Liver (tissue), 3 donors: ENCODE results near the gene CLINT1.

Experiments used
- EGR1 ChIP-seq, 2 donors: IDR thresholded peaks; 2 replicates each; pipeline ENCODE4 v1.6.1; 2016 to 2018; ENCODE audit warnings: antibody characterized with exemption in 2 of 2, low read depth in 2 of 2
- FOXA1 ChIP-seq: IDR thresholded peaks from 2 replicates; pipeline ENCODE4 v1.6.1; 2016; ENCODE audit warnings: antibody characterized with exemption
- GABPA ChIP-seq, 2 donors: IDR thresholded peaks in 1 of 2; conservative IDR thresholded peaks in 1 of 2; 2 replicates each; pipeline ENCODE4 v1.6.1; 2016; ENCODE audit warnings: antibody characterized with exemption in 2 of 2, mild to moderate bottlenecking in 1 of 2, moderate library complexity in 1 of 2
- HNF4G ChIP-seq: IDR thresholded peaks from 2 replicates; pipeline ENCODE4 v1.6.1; 2016; ENCODE audit warnings: antibody characterized with exemption
- JUND ChIP-seq, 2 donors: IDR thresholded peaks; 2 replicates each; pipeline ENCODE4 v1.6.1; 2016; ENCODE audit warnings: antibody characterized with exemption in 2 of 2
- RAD21 ChIP-seq, 2 donors: IDR thresholded peaks; 2 replicates each; pipeline ENCODE4 v1.6.1; 2016; ENCODE audit warnings: antibody characterized with exemption in 2 of 2, mild to moderate bottlenecking in 2 of 2
- RXRA ChIP-seq, 2 donors: IDR thresholded peaks; 2 replicates each; pipeline ENCODE4 v1.6.1; 2017 to 2018; ENCODE audit warnings: antibody characterized with exemption in 2 of 2, mild to moderate bottlenecking in 1 of 2
- SP1 ChIP-seq: IDR thresholded peaks from 2 replicates; pipeline ENCODE4 v1.6.1; 2018; ENCODE audit warnings: antibody characterized with exemption, mild to moderate bottlenecking
- YY1 ChIP-seq: IDR thresholded peaks from 2 replicates; pipeline ENCODE4 v1.6.1; 2016; ENCODE audit warnings: antibody characterized with exemption, mild to moderate bottlenecking
- TF ChIP-seq, protein P1 (sequence below): fragments of 150-350 bp; IDR thresholded peaks from 2 replicates; pipeline ENCODE4 v1.5.1; 2017; ENCODE audit warnings: improper control_type of control experiment, low read depth, low read length; ENCODE audit not compliant: missing input control
- TF ChIP-seq, protein P2 (sequence below): IDR thresholded peaks from 2 replicates; pipeline ENCODE4 v1.6.1; 2016; ENCODE audit warnings: antibody characterized with exemption
- TF ChIP-seq, protein P3 (sequence below): IDR thresholded peaks from 2 replicates; pipeline ENCODE4 v1.6.1; 2016; ENCODE audit warnings: antibody characterized with exemption, mild to moderate bottlenecking
- TF ChIP-seq, protein P4 (sequence below): IDR thresholded peaks from 2 replicates; pipeline ENCODE4 v1.6.1; 2016; ENCODE audit warnings: antibody characterized with exemption
- TF ChIP-seq, protein P5 (sequence below): IDR thresholded peaks from 2 replicates; pipeline ENCODE4 v1.6.1; 2016; ENCODE audit warnings: antibody characterized with exemption
- donor health status: healthy.
- donor health status: healthy.

GRCh38 chr5:157908459-157908858 is 49.5 kb upstream of the CLINT1 start:
- TF ChIP-seq, protein P1, sequence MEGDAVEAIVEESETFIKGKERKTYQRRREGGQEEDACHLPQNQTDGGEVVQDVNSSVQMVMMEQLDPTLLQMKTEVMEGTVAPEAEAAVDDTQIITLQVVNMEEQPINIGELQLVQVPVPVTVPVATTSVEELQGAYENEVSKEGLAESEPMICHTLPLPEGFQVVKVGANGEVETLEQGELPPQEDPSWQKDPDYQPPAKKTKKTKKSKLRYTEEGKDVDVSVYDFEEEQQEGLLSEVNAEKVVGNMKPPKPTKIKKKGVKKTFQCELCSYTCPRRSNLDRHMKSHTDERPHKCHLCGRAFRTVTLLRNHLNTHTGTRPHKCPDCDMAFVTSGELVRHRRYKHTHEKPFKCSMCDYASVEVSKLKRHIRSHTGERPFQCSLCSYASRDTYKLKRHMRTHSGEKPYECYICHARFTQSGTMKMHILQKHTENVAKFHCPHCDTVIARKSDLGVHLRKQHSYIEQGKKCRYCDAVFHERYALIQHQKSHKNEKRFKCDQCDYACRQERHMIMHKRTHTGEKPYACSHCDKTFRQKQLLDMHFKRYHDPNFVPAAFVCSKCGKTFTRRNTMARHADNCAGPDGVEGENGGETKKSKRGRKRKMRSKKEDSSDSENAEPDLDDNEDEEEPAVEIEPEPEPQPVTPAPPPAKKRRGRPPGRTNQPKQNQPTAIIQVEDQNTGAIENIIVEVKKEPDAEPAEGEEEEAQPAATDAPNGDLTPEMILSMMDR, result no peak
- TF ChIP-seq, protein P2, sequence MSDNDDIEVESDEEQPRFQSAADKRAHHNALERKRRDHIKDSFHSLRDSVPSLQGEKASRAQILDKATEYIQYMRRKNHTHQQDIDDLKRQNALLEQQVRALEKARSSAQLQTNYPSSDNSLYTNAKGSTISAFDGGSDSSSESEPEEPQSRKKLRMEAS, result no peak
- no peak for TF ChIP-seq RXRA (IDR thresholded peaks at IDR 0.05)
- TF ChIP-seq, protein P3, sequence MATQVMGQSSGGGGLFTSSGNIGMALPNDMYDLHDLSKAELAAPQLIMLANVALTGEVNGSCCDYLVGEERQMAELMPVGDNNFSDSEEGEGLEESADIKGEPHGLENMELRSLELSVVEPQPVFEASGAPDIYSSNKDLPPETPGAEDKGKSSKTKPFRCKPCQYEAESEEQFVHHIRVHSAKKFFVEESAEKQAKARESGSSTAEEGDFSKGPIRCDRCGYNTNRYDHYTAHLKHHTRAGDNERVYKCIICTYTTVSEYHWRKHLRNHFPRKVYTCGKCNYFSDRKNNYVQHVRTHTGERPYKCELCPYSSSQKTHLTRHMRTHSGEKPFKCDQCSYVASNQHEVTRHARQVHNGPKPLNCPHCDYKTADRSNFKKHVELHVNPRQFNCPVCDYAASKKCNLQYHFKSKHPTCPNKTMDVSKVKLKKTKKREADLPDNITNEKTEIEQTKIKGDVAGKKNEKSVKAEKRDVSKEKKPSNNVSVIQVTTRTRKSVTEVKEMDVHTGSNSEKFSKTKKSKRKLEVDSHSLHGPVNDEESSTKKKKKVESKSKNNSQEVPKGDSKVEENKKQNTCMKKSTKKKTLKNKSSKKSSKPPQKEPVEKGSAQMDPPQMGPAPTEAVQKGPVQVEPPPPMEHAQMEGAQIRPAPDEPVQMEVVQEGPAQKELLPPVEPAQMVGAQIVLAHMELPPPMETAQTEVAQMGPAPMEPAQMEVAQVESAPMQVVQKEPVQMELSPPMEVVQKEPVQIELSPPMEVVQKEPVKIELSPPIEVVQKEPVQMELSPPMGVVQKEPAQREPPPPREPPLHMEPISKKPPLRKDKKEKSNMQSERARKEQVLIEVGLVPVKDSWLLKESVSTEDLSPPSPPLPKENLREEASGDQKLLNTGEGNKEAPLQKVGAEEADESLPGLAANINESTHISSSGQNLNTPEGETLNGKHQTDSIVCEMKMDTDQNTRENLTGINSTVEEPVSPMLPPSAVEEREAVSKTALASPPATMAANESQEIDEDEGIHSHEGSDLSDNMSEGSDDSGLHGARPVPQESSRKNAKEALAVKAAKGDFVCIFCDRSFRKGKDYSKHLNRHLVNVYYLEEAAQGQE, result no peak
- TF ChIP-seq, protein P4, sequence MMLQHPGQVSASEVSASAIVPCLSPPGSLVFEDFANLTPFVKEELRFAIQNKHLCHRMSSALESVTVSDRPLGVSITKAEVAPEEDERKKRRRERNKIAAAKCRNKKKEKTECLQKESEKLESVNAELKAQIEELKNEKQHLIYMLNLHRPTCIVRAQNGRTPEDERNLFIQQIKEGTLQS, result no peak
- TF ChIP-seq GABPA (IDR thresholded peaks at IDR 0.05 in 1 of 2, conservative IDR thresholded peaks at IDR 0.05 in 1 of 2), result no peak
- TF ChIP-seq EGR1 (IDR thresholded peaks at IDR 0.05; ENCODE audit: low read depth in 2 of 2), result no peak
- TF ChIP-seq YY1, result no peak
- TF ChIP-seq SP1, result no peak
- no peak for TF ChIP-seq FOXA1
- TF ChIP-seq JUND (IDR thresholded peaks at IDR 0.05), result no peak
- TF ChIP-seq HNF4G, result no peak
- TF ChIP-seq RAD21 (IDR thresholded peaks at IDR 0.05), result no peak
- TF ChIP-seq, protein P5, sequence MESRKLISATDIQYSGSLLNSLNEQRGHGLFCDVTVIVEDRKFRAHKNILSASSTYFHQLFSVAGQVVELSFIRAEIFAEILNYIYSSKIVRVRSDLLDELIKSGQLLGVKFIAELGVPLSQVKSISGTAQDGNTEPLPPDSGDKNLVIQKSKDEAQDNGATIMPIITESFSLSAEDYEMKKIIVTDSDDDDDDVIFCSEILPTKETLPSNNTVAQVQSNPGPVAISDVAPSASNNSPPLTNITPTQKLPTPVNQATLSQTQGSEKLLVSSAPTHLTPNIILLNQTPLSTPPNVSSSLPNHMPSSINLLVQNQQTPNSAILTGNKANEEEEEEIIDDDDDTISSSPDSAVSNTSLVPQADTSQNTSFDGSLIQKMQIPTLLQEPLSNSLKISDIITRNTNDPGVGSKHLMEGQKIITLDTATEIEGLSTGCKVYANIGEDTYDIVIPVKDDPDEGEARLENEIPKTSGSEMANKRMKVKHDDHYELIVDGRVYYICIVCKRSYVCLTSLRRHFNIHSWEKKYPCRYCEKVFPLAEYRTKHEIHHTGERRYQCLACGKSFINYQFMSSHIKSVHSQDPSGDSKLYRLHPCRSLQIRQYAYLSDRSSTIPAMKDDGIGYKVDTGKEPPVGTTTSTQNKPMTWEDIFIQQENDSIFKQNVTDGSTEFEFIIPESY, result no peak
